OCI-M1 (cell line): ENCODE data around the gene CPSF7.
A peak's percentile ranks its signal among the peaks of the same experiment; 100 is the strongest.
"Not testable (repeated sequence)": the region's sequence is repeated elsewhere in the genome, so short reads cannot be mapped to it uniquely, and the experiment has no call there.

Source experiments
- DNase-seq: peaks from one replicate; lab custom pipeline; 2025; lab: John Stamatoyannopoulos, UW

CPSF7 gene

GRCh38 chr11:61429691-61430582, at the start of gene CPSF7, which contains the start of gene SDHAF2:
Gene CPSF7 (minus strand): TSS chr11:61429975. CDS start chr11:61429235, 740 bp downstream.
Gene SDHAF2 (plus strand): TSS chr11:61430124. CDS start chr11:61430147, 23 bp downstream.
- peak; percentile 97 for DNase-seq

DNA sequence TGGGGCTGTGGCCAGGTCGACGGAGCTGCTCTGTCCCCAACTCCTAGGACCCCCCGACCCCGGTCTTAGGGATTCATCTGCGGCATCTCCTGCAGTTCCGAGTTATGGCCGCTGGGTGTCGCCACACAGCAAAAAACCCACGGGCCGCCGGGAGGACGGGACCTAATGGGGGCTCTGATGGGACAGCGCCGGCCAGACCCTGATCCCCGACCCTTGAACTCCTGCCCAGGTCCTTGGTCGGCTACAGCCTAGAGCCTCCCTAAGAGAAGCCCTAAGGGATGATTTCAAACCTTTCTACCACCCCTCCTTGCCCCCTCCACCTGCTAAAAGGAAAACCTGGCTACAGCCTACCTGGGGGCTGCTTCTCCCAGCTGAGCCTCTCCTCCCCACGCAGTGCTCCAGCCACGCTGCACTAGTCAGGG, 48.0 kb upstream of the CPSF7 start:
- DNase-seq, result peak; percentile 48

GRCh38 chr11:61477126-61477525, 47.4 kb upstream of the CPSF7 start:
- DNase-seq, result no peak

DNA sequence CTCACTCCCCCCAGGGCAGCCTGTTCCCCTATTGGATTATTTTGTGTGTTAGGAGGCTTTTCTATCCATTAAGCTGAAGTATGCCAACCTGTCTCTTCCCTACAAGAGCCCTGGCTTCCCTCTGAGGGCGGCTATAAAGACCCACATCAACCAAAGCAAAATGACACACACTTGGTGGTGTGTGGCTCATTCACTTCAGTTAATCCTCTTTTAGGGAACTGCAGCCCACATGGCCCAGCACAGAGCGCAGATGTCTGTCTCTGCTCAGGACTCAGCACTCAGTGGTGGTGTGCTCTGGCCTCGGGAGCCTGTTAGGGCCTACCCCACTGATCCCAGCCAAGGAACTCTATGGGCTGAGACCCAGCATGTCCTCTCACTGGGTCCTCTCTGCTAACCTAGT, 46.6 kb upstream of the CPSF7 start:
- DNase-seq, result no peak

DNA sequence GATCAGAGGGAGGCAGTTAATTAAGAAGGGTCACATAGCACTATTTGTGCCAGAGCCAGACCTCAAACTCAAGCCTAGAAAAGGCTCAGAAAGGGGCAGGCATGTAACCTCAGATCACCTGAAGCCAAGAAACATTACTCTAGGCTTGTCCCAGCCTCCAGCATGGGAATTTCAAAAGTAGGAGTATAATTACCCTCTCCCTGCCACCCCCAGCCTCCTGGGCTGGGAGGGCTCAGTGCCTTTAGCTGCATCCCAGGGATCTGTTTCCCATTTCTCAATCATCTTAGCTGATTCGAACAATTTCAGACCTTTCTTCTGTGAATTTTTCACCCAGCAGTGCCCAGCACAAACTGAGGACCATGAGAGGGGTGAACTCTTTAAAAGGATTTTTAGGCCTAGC, 45.7 kb upstream of the CPSF7 start:
- DNase-seq, result no peak

DNA sequence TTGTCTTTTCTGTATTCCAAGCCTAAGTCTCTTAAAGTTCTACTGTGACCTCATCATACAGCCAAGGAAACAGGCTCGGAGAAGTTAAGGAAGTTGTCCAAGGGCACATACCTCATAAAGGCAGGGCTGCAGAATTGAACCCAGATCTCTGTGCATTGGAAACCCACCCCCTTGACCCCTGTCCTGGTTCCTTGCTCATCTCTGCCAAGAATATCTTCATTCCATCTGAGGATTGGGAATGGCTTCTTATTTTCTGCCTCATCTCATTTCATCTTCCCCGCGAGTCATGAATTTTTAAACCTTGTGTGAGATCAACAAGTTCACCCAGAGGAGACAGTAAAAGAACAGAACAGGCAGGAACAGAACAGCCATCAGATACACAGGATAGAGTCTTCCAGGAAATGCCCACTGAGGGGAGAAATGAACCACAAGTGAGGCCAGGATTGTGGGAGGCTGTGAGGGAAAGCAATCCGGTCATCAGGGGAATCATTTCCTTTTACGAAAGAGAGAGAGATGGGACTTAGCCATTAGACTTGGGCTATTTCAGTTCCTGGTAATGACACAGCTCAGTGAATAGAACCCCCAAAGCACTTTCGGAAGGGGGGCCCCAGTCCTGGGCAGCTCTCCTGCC, 44.4 kb upstream of the CPSF7 start:
- DNase-seq, result no peak

GRCh38 chr11:61473370-61474012, 43.7 kb upstream of the CPSF7 start:
- DNase-seq, result peak; percentile 7

GRCh38 chr11:61472868-61473267, 43.1 kb upstream of the CPSF7 start:
- no peak for DNase-seq

DNA sequence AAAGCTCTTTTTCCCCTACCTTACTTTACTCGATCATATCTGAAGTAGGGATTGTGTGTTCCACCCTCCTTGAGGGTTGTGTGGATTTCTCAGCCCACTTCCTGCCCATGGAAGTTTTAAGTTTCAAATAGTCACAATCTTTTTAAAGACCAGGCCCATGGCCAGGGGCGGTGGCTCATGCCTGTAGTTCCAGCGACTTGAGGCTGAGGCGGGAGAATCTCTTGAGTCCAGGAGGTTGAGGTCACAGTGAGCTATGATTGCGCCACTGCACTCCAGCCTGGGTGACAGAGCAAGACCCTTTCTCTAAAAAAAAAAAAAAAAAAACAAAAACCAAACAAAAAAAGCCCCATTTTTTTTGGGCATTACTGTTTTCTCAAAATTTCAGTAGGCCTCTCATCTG, 42.5 kb upstream of the CPSF7 start:
- no peak for DNase-seq

- DNase-seq, result no peak
Observed at GRCh38 chr11:61468002-61468401, 38.2 kb upstream of the CPSF7 start.

- not testable (repeated sequence) for DNase-seq
Observed at GRCh38 chr11:61467602-61468001, 37.8 kb upstream of the CPSF7 start.

DNA sequence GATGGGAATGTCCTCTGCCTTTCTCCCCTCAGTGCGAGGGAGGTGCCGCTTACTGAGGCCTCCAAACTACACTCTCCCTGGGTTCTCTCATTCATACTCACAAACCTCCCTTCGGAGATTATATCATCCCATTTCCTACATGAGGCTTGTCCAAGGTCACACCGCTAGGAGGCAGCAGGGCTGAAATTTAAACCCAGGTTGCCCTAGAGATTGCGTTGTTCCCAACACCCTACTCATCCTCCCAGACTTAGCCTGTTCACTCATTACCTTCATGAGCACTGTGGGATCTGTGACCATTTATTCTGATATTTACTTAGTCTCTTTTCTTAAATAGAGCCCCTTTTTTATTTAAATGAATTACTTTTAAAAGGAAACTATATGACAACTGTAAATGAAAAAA, 31.2 kb upstream of the CPSF7 start:
- no peak for DNase-seq

- no peak for DNase-seq
Observed at GRCh38 chr11:61460474-61460881, 30.7 kb upstream of the CPSF7 start.

GRCh38 chr11:61454520-61454919, 24.7 kb upstream of the CPSF7 start:
- DNase-seq, result no peak

- no peak for DNase-seq
Observed at GRCh38 chr11:61453695-61454094, 23.9 kb upstream of the CPSF7 start.

GRCh38 chr11:61452825-61453224, 23.1 kb upstream of the CPSF7 start:
- no peak for DNase-seq

GRCh38 chr11:61448552-61448927, 18.8 kb upstream of the CPSF7 start:
- no peak for DNase-seq

DNA sequence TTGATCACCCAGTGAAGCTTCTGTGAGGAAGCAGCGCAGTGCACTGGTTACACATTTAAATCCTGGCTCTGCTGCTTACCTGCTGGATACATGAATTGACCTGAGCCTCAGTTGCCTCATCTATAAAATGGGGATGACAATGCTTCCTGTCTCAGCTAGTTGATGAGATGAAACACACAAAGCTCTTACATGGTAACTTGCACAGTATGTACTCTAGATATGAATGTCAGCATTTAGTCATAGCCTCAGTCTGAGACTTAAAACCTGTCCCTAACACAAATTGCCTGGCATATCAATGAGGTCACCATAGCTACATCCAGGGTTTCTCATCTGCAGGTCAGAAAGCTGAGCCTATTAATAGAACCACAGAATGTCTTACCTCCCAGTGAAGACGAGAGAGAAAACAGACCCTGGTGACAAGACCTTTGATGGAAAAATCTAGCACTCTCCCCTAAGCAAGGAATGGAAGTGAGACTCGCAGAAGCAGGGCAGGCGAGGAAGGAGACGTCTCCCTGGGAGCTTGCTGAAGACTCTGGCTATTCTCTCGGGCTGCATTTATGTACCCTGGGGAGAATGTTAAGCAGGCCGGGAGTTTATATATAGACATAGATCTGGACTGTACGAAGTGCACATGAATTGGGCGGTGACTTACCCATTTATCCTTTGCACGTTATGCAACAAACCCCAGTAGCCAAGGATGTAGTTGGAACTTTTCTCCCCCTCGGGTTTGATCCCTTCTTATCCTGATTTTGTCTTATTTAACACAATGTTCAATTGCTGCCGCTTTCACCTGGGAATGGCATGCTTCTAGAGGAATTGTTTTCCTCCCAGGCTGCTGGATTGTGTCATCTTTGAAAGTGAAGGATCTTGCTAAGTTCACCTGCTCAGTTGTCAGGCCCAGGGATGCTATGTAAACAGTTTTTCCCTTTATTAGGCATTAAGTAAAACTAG, 18.1 kb upstream of the CPSF7 start:
- DNase-seq, result no peak

GRCh38 chr11:61446211-61446651, 16.5 kb upstream of the CPSF7 start:
- DNase-seq, result peak; percentile 86

DNA sequence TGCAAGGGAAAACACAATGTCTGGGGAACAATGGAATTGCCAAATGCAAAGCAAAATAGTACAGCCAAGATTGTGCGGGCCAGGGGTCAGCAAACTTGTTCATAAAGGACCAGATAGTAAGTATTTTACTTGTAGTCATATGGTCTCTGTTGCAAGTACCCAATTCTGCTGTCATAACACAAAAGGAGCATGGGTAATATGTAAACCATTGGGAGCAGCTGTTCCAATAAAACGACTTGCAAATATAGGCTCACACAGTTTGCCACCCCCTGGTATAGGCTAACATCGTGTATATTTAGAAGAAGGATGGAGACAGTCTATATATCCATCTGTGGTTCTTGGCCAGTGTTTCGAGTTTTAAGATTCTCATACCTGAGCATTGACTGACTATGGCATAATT, 15.7 kb upstream of the CPSF7 start:
- no peak for DNase-seq

- DNase-seq, result no peak
Observed at GRCh38 chr11:61442616-61443015, 12.8 kb upstream of the CPSF7 start.

DNA sequence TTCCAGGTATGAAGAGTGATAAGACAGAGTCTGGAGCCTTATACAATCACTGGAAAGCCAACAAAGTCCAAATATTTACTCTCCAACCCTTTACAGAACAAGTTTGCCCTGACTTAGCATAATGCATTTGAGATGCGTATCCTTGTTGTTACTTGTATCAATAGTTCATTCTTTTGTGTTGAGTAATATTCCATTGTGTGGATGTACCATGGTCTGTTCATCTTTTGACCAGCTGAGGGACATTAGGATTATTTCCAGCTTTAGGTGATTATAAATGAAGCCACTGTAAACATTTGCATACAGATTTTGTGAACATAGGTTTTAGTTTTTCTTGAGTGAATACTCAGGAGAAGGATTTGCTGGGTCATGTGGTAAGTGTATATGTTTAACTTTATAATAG, 9.8 kb upstream of the CPSF7 start:
- no peak for DNase-seq
